Astrocyte of the spinal cord (primary cell): ENCODE results near the gene NBPF4.
A peak's percentile ranks its signal among the peaks of the same experiment; 100 is the strongest.
"Not testable (repeated sequence)": the region's sequence is repeated elsewhere in the genome, so short reads cannot be mapped to it uniquely, and the experiment has no call there.

Experiments used
- DNase-seq: peaks from one replicate; pipeline ENCODE4 v3.0.0; 2011; ENCODE audit warnings: low read depth, low spot score
- H3K4me3 ChIP-seq: 2 replicates; pipeline ENCODE4 v1.5.1; 2011; ENCODE audit warnings: low read depth, mild to moderate bottlenecking, low read length, moderate library complexity
- CTCF ChIP-seq: IDR thresholded peaks from 2 replicates; pipeline ENCODE4 v1.5.1; 2012; ENCODE audit warnings: low read depth, mild to moderate bottlenecking, low read length, inconsistent platforms
- in situ Hi-C: cut with HindIII; loops from 2 replicates; pipeline ENCODE4 v1.10.0; 2017; ENCODE audit warnings: low sequenced_read_pairs

NBPF4 gene

GRCh38 chr1:108217007-108217406 is 26.9 kb downstream of the NBPF4 start:
- H3K4me3 ChIP-seq, in situ Hi-C loops, DNase-seq: not testable (repeated sequence)

DNA sequence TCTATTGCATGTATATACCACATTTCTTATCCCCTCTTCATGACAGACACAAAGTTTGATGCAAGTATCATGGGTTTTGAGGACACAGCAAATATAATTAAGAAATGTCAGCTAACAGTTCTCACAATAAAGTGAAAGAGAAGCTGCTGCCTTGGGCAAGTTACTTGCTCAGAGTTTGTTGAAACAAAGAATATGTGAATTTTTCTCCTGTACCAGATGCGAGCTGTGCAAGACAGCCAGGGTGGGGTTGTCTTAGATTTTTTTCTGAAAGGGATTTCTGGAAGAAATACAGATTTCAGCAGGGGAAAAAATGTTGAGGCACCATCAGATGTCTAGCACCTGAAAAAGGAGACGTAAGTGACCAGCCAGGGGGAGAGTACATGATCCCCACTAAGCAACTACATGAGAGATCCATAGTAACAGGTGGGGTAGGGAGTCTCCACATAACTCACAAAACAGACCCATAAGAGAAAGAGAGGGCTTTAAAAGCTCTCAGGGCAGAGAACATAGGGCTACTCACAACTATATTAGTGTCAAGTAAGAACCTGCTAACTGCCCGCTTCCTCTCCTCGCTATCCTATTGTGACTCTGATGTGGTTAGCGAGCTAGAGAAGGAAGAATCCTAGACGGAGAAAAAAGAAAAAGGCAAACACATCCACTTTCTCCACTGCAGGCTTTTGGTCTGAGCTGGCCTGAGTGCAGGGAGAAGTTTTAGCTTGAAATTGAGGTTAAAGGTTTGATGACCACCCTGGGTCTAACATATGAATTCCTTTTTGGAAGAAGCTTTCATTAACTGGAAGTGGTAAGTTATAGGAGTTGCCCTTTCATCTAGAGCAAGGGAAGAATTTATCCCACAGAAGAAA is 27.6 kb downstream of the NBPF4 start:
- DNase-seq, in situ Hi-C loops, H3K4me3 ChIP-seq: not testable (repeated sequence)

GRCh38 chr1:108214641-108215465 is 29.0 kb downstream of the NBPF4 start:
- DNase-seq, in situ Hi-C loops, H3K4me3 ChIP-seq: not testable (repeated sequence)
- TF ChIP-seq CTCF, result peak; percentile 53

DNA sequence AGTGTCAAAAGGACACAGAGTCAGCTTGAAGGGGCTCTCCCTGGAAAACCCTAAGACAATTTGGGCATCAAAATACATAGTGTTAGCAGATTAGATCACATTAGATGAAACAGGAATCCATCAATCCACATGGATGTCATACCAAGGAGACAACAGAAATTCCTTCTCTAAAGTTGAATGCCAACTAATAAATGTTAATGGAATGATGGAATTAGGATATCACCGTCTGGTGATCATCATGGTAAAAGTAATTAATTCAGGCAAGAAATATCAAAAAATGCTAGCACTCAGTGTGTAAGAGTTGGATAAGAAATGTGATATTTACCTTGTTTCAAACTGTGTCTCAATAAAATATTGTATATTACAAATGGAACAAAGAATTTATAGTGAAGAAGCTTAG is 32.9 kb downstream of the NBPF4 start:
- no peak for DNase-seq
- in situ Hi-C loops, result no loop called here
- no peak overlapping the region for H3K4me3 ChIP-seq
- TF ChIP-seq CTCF, result no peak

GRCh38 chr1:108209456-108210108 is 34.3 kb downstream of the NBPF4 start:
- TF ChIP-seq CTCF, result no peak
- in situ Hi-C loops, result no loop called here
- DNase-seq, result no peak
- no peak overlapping the region for H3K4me3 ChIP-seq

- no peak for TF ChIP-seq CTCF
- H3K4me3 ChIP-seq, result no peak overlapping the region
- in situ Hi-C loops, result no loop called here
- DNase-seq, result no peak
These were observed 35.0 kb downstream of the NBPF4 start for GRCh38 chr1:108208724-108209446.

DNA sequence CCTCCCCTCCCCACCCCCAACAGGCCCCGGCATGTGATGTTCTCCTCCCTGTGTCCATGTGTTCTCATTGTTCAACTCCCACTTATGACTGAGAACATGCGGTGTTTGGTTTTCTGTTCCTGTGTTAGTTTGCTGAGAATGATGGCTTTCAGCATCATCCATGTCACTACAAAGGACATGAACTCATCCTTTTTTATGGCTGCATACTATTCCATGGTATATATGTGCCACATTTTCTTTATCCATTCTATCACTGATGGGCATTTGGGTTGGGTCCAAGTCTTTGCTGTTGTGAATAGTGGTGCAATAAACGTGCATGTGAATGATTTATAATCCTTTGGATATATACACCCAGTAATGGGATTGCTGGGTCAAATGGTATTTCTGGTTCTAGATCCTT is 40.3 kb downstream of the NBPF4 start:
- H3K4me3 ChIP-seq, in situ Hi-C loops, DNase-seq: not testable (repeated sequence)
